ENCODE data around the gene PREX1.
A peak's percentile ranks its signal among the peaks of the same experiment; 100 is the strongest.

The PREX1 gene

GRCh38 chr20:48649868-48650267, 177.9 kb downstream of the PREX1 start:
- no peak for DNase-seq

GRCh38 chr20:48649104-48649626, 178.6 kb downstream of the PREX1 start:
- DNase-seq = no peak

- no peak for DNase-seq
Observed at GRCh38 chr20:48648482-48649051, 179.2 kb downstream of the PREX1 start.

GRCh38 chr20:48647858-48648257, 179.9 kb downstream of the PREX1 start:
- DNase-seq = no peak

- no peak for DNase-seq
Observed at GRCh38 chr20:48645666-48646065, 182.1 kb downstream of the PREX1 start.

GRCh38 chr20:48644286-48644828, 183.4 kb downstream of the PREX1 start:
- no peak for DNase-seq

- no peak for DNase-seq
Observed at GRCh38 chr20:48642105-48642880, 185.5 kb downstream of the PREX1 start.

- DNase-seq = no peak
Observed at GRCh38 chr20:48640871-48641270, 186.9 kb downstream of the PREX1 start.

GRCh38 chr20:48639899-48640298, 187.9 kb downstream of the PREX1 start:
- no peak for DNase-seq

GRCh38 chr20:48638546-48638945, 189.3 kb downstream of the PREX1 start:
- no peak for DNase-seq

- no peak for DNase-seq
Observed at GRCh38 chr20:48637461-48637860, 190.3 kb downstream of the PREX1 start.

GRCh38 chr20:48636301-48636700, 191.5 kb downstream of the PREX1 start:
- no peak for DNase-seq

GRCh38 chr20:48635791-48636267, 192.0 kb downstream of the PREX1 start:
- DNase-seq = peak; percentile 26 to 73

GRCh38 chr20:48635361-48635760, 192.4 kb downstream of the PREX1 start:
- no peak for DNase-seq

- no peak for DNase-seq
Observed at GRCh38 chr20:48634641-48635040, 193.2 kb downstream of the PREX1 start.

GRCh38 chr20:48633620-48634257, 194.1 kb downstream of the PREX1 start:
- DNase-seq = no peak

- DNase-seq = no peak
Observed at GRCh38 chr20:48632825-48633619, 194.8 kb downstream of the PREX1 start.

- no peak for DNase-seq
Observed at GRCh38 chr20:48632017-48632824, 195.6 kb downstream of the PREX1 start.

- DNase-seq = no peak
Observed at GRCh38 chr20:48631114-48632016, 196.4 kb downstream of the PREX1 start.

- no peak for DNase-seq
Observed at GRCh38 chr20:48630342-48631075, 197.3 kb downstream of the PREX1 start.

All from hippocampal formation (tissue), 2 donors.